Stimulated activated effector memory CD8-positive, alpha-beta T cell treated with anti-CD3 and anti-CD28 coated beads, Interleukin-12 subunit alpha, Interleukin-12 subunit beta, amount 100 ng/mL, for 72 hours (primary cell): Measurements from ENCODE around the gene GRPEL2.
"Not testable (repeated sequence)": the region's sequence is repeated elsewhere in the genome, so short reads cannot be mapped to it uniquely, and the experiment has no call there.

Experiments used
- ATAC-seq: fragments of 150-1000 bp; cut with Tn5 transposase; 2 replicates; pipeline ENCODE4 v1.10.0; 2021
- DNase-seq, 2 donors: peaks; one replicate each; pipeline ENCODE4 v3.0.0; 2021 to 2022; ENCODE audit warnings: low spot score in 2 of 2
- H3K27ac Mint-ChIP-seq: one replicate; pipeline ENCODE4 v1.8.0; 2022; ENCODE audit warnings: mild to moderate bottlenecking, mixed read lengths
- H3K36me3 Mint-ChIP-seq: one replicate; pipeline ENCODE4 v1.8.0; 2022; ENCODE audit warnings: mild to moderate bottlenecking, mixed read lengths
- H3K4me1 Mint-ChIP-seq: one replicate; pipeline ENCODE4 v1.8.0; 2022; ENCODE audit warnings: mixed read lengths
- H3K4me3 Mint-ChIP-seq: one replicate; pipeline ENCODE4 v1.8.0; 2022; ENCODE audit warnings: mild to moderate bottlenecking, mixed read lengths
- H3K9me3 Mint-ChIP-seq: one replicate; pipeline ENCODE4 v1.8.0; 2022; ENCODE audit warnings: mixed read lengths

GRPEL2 gene

GRCh38 chr5:149389552-149390495 lies 44.5 kb downstream of the GRPEL2 start:
- ATAC-seq (no peak), DNase-seq (no peak)
- Mint-ChIP-seq H3K27ac (no peak overlapping the region), H3K4me1 (no peaks in the 10 kb centered on the region), H3K36me3 (no peaks in the 10 kb centered on the region), H3K4me3 (no peak overlapping the region), H3K9me3 (no peaks in the 10 kb centered on the region)

GRCh38 chr5:149391076-149391475 lies 45.8 kb downstream of the GRPEL2 start:
- not testable (repeated sequence) for H3K4me1 Mint-ChIP-seq, H3K27ac Mint-ChIP-seq, H3K36me3 Mint-ChIP-seq, H3K4me3 Mint-ChIP-seq, ATAC-seq, DNase-seq, H3K9me3 Mint-ChIP-seq

- Mint-ChIP-seq H3K9me3 (no peaks in the 10 kb centered on the region), H3K36me3 (no peaks in the 10 kb centered on the region), H3K4me3 (no peak overlapping the region), H3K4me1 (no peaks in the 10 kb centered on the region), H3K27ac (no peak overlapping the region)
- ATAC-seq (no peak), DNase-seq (no peak)
These were observed 46.2 kb downstream of the GRPEL2 start for GRCh38 chr5:149391524-149391923.

DNA sequence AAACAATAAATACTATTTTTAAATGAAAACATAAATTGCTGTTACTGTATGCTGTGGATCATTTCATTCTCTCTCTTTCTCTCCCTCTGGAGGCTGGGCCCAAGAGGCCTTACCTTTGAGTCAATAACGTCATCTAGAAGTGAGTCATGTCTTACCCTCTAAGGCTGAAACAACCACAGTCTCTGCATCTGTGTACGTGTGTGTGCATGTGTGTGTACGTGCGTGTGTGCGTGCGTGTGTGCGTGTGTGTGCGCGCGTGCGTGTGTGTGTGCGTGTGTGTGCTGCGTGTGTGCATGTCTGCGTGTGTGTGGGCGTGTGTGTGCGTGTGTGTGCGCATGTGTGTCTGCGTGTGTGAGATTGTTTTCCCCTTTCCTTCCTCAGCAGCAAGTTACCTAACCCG lies 47.4 kb downstream of the GRPEL2 start:
- no peak overlapping the region for H3K27ac Mint-ChIP-seq
- no peak for DNase-seq

GRCh38 chr5:149394996-149395395 lies 49.7 kb downstream of the GRPEL2 start:
- ATAC-seq, H3K9me3 Mint-ChIP-seq, H3K4me3 Mint-ChIP-seq, H3K36me3 Mint-ChIP-seq, H3K4me1 Mint-ChIP-seq, DNase-seq, H3K27ac Mint-ChIP-seq: not testable (repeated sequence)

More for the DNA sequence above, 47.4 kb downstream of the GRPEL2 start:
- ATAC-seq, result peak; percentile 94
- Mint-ChIP-seq H3K9me3 (no peaks in the 10 kb centered on the region), H3K4me3 (no peak overlapping the region), H3K4me1 (no peaks in the 10 kb centered on the region), H3K36me3 (no peaks in the 10 kb centered on the region)

DNA sequence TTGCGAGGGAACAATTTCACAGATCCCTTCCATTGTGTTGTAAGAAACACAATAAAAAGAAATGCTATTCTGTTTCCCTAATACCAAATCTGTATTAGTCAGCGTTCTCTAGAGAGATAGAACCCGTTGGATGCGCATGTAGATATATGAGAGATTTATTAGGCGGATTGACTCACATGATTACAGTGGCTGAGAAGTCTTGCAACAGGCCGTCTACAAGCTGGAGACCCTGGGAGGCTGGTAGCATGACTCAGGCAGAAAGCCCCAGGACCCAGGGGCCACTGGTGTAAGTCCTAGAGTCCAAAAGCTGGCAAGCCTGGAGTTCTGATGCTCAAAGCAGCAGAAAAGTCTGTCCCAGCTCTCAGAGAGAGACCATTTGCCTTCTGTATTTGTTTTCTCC lies 52.2 kb downstream of the GRPEL2 start:
- no peaks in the 10 kb centered on the region for H3K4me1 Mint-ChIP-seq

GRCh38 chr5:149398747-149399266 lies 53.5 kb downstream of the GRPEL2 start:
- H3K4me1 Mint-ChIP-seq, H3K36me3 Mint-ChIP-seq, H3K27ac Mint-ChIP-seq, DNase-seq, H3K9me3 Mint-ChIP-seq, ATAC-seq, H3K4me3 Mint-ChIP-seq: not testable (repeated sequence)

More for the DNA sequence above, 52.2 kb downstream of the GRPEL2 start:
- no peaks in the 10 kb centered on the region for H3K36me3 Mint-ChIP-seq
- ATAC-seq (no peak), DNase-seq (no peak)
- no peak overlapping the region for H3K4me3 Mint-ChIP-seq
- H3K9me3 Mint-ChIP-seq, result no peaks in the 10 kb centered on the region
- H3K27ac Mint-ChIP-seq, result no peak overlapping the region

DNA sequence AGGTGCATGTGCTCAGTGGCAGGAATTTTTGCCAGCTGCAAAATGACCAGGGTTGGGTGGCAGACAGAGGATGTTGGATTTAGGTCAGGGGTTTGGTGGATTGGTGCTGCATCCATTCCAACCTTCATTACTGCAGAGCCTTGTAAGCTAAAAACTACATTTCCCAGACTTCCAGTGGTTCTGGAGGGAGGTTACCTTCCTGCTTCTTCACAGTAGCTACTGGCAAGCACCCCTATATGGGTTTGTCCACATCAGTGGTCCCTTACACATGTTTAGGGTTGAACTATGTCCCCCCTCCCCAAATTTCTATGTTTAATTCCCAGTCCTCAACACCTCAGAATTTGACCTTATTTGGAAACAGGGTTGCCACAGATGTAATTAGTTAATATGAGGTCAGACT lies 54.5 kb downstream of the GRPEL2 start:
- ATAC-seq (no peak), DNase-seq (no peak)
- Mint-ChIP-seq H3K4me1 (no peaks in the 10 kb centered on the region), H3K4me3 (no peak overlapping the region), H3K9me3 (no peaks in the 10 kb centered on the region), H3K36me3 (no peaks in the 10 kb centered on the region), H3K27ac (no peak overlapping the region)

GRCh38 chr5:149400304-149400703 lies 55.0 kb downstream of the GRPEL2 start:
- Mint-ChIP-seq H3K9me3 (no peaks in the 10 kb centered on the region), H3K4me3 (no peak overlapping the region), H3K27ac (no peak overlapping the region), H3K4me1 (no peaks in the 10 kb centered on the region), H3K36me3 (no peaks in the 10 kb centered on the region)
- no peak for ATAC-seq
- no peak for DNase-seq

- no peaks in the 10 kb centered on the region for H3K4me1 Mint-ChIP-seq
- no peak for DNase-seq
- no peak overlapping the region for H3K4me3 Mint-ChIP-seq
- H3K9me3 Mint-ChIP-seq, result no peaks in the 10 kb centered on the region
- no peak overlapping the region for H3K27ac Mint-ChIP-seq
- H3K36me3 Mint-ChIP-seq, result no peaks in the 10 kb centered on the region
- no peak for ATAC-seq
These were observed 55.8 kb downstream of the GRPEL2 start for GRCh38 chr5:149401051-149401450.

- Mint-ChIP-seq H3K4me1 (no peaks in the 10 kb centered on the region), H3K4me3 (no peak overlapping the region)
These were observed 57.0 kb downstream of the GRPEL2 start for GRCh38 chr5:149402291-149402690.

More at GRCh38 chr5:149402291-149402690, 57.0 kb downstream of the GRPEL2 start:
- Mint-ChIP-seq H3K36me3 (no peaks in the 10 kb centered on the region), H3K27ac (no peak overlapping the region), H3K9me3 (no peaks in the 10 kb centered on the region)
- ATAC-seq, result no peak
- no peak for DNase-seq
